H4 (cell line): ENCODE measurements around the gene TTC39B. TPM values are rescaled to one million over a fixed set of nuclear protein-coding genes. Genes with fewer than 3 reads are reported as not detected.
A peak's percentile ranks its signal among the peaks of the same experiment; 100 is the strongest.

ENCODE experiments used
- DNase-seq: peaks from one replicate; pipeline ENCODE4 v3.0.0-alpha.2; 2015; ENCODE audit warnings: low spot score
- total RNA-seq: library from RNA; depleted of rRNA; stranded (reverse); fragments of >200 nt; shearing (Covaris generic); gene quantifications from 2 replicates; pipeline ENCODE4 v1.2.3, GENCODE V29; 2014

Gene TTC39B
- total RNA-seq, 1 experiment from 2014 or later, result 7.7 TPM

DNA sequence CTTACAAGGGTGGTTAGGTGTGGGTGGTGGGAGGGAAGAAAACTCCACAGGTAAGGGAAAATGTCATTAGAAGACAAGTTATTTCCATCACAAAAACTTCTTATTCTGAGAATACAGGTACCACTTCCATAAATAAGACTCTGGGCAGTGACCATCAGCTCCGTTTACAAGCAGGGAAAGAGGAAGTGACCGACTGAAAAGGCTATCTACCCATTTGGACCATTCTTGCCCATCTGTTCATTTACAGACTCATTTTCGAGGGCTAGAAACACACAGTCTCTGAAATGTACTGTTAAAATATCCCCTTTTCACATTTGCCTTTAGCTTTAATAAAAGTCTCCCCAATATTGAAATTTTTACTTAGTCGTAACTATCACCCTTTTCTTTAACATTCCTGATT lies 79.5 kb downstream of the TTC39B start:
- no peak for DNase-seq

DNA sequence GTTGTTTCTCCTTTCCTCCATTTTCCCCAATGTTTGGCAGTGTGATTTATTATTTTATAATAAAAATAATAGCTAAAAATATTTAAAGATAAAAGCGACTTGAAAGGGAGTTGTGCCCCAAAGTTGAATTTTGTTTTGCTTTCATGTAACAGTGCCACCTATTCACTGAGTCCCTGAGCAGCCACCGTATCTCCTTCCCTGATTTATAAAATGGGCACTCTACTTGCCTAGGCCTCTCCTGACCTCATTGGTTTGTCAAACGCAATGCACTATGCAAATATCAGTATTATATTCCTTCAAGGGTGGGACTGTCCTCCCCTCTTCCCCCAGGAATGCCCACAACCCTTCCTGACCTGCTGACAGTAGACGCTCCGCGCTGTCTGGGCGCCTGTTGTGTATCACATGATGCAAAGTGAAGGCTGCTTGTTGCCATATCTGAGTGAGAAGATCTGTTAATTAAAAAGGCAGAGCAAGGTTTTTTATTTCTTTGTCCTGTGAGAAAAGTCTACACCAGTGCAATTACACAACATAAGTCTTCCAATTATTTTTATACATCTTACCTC lies 81.4 kb downstream of the TTC39B start:
- DNase-seq, result no peak

DNA sequence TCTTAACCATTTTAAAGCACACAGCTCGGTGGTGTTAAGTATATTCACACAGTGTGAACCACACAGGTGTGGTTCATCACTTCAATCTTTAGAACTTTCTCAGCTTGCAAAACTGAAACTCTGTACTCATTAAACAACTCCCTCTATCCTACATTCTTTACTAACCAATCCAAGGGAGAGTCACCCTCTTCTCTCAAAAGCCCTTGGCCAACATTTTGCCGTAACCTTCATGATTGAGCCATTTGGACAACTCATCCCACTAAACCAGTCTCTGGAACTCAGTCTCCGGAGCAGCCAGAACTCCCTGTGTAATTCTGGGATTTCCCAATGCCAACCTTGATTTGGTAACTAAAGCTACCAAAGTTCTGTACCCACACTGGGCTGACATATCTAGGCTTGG lies 84.7 kb downstream of the TTC39B start:
- no peak for DNase-seq

DNA sequence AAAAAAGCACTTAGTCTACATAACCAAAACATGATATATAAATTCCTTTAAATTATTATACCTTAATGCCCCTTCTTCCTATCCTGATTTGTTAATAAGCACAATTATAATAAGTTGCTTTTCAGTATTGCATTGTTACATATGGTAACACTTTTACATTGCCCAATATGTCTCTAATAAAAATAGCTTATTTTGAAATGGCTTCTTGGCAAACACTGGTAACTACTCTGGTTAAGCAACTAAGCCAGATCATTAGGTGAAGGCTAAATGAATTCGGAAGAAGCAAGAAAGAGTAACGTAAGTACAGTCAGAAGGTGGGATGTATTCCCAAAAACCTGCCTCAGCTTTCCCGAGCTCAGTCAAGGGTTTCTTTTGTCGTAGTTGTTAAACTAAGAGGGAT lies 85.3 kb downstream of the TTC39B start:
- no peak for DNase-seq

DNA sequence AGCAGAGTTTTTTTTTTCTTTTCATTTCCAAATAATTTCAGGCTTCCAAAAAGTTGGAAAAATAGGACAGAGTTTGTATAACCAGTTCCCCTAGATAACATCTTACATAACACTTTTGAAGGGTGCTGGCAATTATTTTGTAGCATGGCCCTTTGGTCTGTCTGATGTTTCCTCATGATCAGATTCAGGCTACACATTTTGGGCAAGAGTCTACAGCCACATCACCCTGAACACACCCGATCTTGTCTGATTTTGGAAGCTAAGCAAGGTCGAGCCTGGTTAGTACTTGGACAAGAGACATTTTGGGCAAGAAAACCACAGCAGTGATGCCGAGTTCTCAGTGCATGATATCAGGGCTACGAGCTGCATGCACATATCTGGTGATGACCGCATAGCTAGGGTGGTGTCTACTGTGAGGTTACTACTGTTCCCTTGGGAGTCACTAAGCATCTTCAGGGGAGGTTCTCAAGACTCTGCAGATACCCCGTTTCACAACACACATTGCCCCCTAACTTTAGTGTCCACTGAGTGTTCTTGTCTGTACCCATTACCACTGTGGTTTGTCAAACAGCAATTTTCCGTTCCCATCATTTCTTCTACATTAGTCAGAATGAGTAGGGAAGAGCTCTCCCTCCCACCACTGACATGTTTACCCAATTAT lies 86.2 kb downstream of the TTC39B start:
- DNase-seq, result no peak

DNA sequence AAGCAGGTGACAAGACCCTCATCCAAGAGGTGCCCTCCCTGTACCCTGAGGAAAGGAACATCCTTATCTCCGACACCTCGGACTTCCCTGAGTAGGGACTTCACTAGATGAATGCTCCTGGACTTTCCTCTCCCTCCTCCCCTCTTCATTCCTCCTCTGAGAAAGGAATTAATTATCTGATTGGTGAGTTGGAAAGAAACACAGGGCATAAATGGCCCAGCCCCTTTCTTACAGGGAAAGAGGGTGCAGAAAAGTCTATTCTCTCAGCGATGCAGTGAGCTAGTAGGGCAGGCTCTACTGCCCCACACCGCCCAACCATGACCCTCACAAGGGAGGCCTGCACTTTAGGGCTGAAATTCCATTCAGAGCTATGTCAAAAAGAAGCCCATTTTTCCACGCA lies 87.5 kb downstream of the TTC39B start:
- DNase-seq, result no peak

GRCh38 chr9:15218994-15219393 lies 88.0 kb downstream of the TTC39B start:
- no peak for DNase-seq

DNA sequence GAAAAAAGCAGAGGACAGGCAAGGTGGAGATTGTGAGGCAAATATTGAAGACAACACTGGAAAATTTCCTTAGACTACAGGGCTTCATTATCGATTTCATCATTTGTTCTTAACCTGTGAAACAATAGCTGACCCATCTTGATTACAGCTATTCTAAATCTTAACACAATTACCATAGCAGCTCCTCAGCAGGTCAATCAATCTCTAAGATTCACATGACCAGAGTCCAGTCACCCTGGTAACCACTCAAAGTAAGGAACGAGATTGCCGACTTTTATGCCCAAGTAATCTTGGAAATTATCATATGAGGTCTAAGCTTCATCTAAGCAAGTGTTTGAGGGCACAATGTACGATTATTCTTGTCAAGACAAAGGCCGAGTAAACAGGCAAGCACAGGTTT lies 93.8 kb downstream of the TTC39B start:
- no peak for DNase-seq

- DNase-seq, result no peak
Observed at GRCh38 chr9:15211815-15212495, 95.1 kb downstream of the TTC39B start.

GRCh38 chr9:15211160-15211814 lies 95.7 kb downstream of the TTC39B start:
- peak; percentile 58 for DNase-seq

- DNase-seq, result no peak
Observed at GRCh38 chr9:15206903-15207696, 99.9 kb downstream of the TTC39B start.

DNA sequence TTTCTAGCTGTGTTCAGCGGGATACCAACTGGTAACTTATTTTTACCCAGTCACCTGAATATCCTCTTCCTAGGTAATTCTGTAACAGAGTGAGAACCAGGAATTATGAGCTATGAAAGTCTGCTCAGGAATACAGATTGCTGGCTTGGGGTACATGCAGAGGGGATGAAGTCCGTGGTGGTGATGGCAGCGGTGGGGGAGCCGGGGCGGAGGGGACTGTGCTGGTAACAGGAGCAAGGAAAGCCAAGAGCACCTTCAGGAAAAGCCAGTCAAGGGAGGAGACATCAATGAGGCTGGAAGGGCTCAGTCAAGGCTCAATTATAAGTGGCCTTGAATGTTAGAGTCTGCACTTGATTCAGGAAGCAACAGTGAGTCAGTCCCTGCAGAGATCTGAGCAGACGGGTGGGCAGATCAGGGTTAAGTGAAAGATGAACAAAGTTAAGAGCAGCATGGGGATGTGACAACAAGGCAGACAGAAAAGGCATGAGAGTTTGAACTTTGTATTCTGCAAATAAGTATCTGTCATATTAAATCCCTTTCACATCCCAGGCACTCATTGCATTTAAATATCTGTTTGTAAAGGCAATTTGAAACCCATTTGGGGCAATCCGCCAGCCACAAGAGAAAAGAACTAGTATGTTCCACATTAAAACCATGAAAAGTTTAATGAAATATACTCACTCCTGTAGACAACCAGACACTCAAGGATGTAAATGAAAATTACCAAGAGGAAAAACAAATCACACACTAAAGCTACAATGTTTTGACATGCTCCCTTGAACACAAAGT lies 101.2 kb downstream of the TTC39B start:
- DNase-seq, result no peak

GRCh38 chr9:15203581-15203980 lies 103.4 kb downstream of the TTC39B start:
- DNase-seq, result no peak

GRCh38 chr9:15200111-15200510 lies 106.9 kb downstream of the TTC39B start:
- no peak for DNase-seq

- no peak for DNase-seq
Observed at GRCh38 chr9:15192856-15193255, 114.2 kb downstream of the TTC39B start.

GRCh38 chr9:15191378-15191777 lies 115.6 kb downstream of the TTC39B start:
- DNase-seq, result no peak

- DNase-seq, result no peak
Observed at GRCh38 chr9:15189481-15189880, 117.5 kb downstream of the TTC39B start.

DNA sequence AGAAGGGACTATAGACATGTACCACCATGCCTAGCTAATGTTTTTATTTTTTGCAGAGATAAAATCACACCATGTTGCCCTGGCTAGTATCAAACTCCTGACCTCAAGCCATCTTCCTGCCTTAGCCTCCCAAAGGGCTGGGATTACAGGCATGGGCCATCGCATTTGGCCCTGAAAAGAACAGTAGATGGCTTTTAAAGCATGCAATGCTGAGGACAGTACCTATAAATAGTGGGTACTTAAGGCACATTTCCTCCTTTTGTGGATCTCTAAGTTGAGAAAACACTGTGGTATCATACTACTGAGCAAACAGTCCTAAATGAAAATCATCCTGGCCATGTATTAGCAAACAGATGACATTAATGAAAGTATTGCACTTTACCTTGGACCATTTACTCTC lies 119.4 kb downstream of the TTC39B start:
- no peak for DNase-seq

DNA sequence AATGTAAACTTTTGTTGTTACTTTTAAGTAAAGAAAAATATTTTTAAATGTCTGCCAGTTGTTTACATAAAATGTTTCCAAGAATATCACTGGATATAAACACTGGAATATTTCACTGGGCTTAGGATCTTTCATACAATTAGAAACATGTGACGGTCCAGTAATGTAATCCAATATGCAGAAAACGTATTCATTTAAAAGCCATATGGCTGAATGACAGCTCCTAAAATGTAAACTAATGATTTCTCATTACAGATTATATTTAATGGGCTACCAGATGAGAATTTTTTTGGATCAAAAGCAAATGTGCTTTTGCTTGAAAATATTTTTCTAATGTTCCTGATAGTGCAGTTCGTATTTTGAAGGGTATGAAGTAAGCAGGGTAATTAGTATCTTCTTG lies 124.3 kb downstream of the TTC39B start:
- DNase-seq, result no peak

- no peak for DNase-seq
Observed at GRCh38 chr9:15182101-15182551, 124.9 kb downstream of the TTC39B start.

GRCh38 chr9:15180124-15180523 lies 126.9 kb downstream of the TTC39B start:
- DNase-seq, result no peak
